ENCODE data around the gene SPTLC2. TPM values are rescaled to one million over a fixed set of nuclear protein-coding genes. Genes with fewer than 3 reads are reported as not detected.

The SPTLC2 gene
- total and polyA plus RNA-seq, 2 of the 13 experiments (the other 11 are each of a cell fraction or from before 2014, with no cell fraction given): 17.4 to 17.5 TPM

DNA sequence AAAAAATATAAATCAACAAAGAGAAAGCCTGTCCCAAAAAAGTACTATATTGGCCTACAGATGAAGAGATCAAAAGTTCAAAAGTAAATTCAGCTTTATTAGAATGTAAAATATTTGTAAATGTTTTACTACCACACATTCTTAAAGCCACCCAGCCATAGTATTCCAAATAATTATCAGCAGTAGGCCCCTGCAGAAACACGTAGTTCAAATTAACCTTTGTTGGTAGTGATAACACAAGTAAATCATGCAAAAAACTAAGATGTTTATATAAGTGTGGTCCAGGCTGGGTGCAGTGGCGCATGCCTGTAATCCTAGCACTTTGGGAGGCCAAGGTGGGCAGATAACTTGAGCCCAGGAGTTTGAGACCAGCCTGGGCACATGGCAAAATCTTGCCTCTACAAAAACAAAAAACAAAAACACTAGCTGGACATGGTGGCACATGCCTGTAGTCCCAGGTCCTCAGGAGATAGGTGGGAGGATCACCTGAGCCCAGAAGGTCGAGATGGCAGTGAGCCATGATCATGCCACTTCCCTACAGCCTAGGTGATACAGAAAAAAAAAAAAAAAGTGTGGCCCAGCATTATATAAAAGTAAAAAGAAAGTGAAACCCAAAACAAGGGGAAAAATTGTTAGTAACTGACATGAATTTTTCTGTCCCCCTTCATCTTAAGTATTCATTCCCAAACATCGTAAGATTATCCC lies 17.9 kb downstream of the SPTLC2 start:
- H2AFZ ChIP-seq (ENCODE audit: low read length): no peak overlapping the region
- BruUV-seq (replicated peaks): no TSS peak
- peak; percentile 87 for TF ChIP-seq ZNF317 (CRISPR knock-in tag; IDR thresholded peaks at IDR 0.05)
- TF ChIP-seq, protein P1, sequence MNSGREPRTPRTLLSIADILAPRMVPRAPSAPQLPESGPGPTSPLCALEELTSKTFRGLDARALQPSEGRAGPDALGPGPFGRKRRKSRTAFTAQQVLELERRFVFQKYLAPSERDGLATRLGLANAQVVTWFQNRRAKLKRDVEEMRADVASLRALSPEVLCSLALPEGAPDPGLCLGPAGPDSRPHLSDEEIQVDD (CRISPR knock-in tag; IDR thresholded peaks at IDR 0.05; ENCODE audit: borderline replicate concordance): no peak
- peaks cover 4% of the 10 kb centered on the region; the same call in 1 of the 2 replicates for H4K20me1 ChIP-seq (ENCODE audit: insufficient read depth, low read length)
- H3K27me3 ChIP-seq (ENCODE audit: control insufficient read depth in 1 of 2, insufficient read depth in 2 of 2, low read length in 2 of 2): no peaks in the 10 kb centered on the region
- CTCF ChIA-PET (ENCODE audit: low intra/inter-chr PET ratio, low total read pairs): no interaction called here
- H3K9ac ChIP-seq (ENCODE audit: insufficient read depth, low read depth, low read length): no peak overlapping the region
- POLR2A ChIA-PET: no interaction called here
- peaks cover 8% of the 10 kb centered on the region for H3K4me1 ChIP-seq (ENCODE audit: insufficient read depth, low read length)
- no peak overlapping the region for H3K27ac ChIP-seq (ENCODE audit: extremely low read length, insufficient read depth, low read length)
- 95% methylated on average over 4 of the region's 4 CpGs for WGBS (ENCODE audit: low lambda C conversion rate)
- FAIRE-seq (no peak), DNase-seq (ENCODE audit: low spot score) (no peak), ATAC-seq (no peak)
- peaks cover 12% of the 10 kb centered on the region for H3K79me2 ChIP-seq (ENCODE audit: insufficient read depth, low read length)
- H3K36me3 ChIP-seq (replicated peaks in 1 of 2; ENCODE audit: control insufficient read depth in 1 of 2, insufficient read depth in 2 of 2, low read length in 2 of 2): peaks cover 5 to 16% of the 10 kb centered on the region in 2 experiments
- no peak overlapping the region for H3K4me3 ChIP-seq (replicated peaks in 1 of 3; ENCODE audit: insufficient read depth in 1 of 3, low read depth in 2 of 3, low read length in 3 of 3)
- in situ Hi-C loops (cut with HindIII; ENCODE audit: extremely low pct_ligation_motif_present, low pct_unique_long_range_greater_than_20kb): no loop called here
- intact Hi-C loops (cut with micrococcal nuclease; ENCODE audit: unreplicated experiment): no loop called here
- H3K4me2 ChIP-seq (ENCODE audit: low read depth, low read length): no peak overlapping the region
- H3K9me3 ChIP-seq (ENCODE audit: low read length): no peaks in the 10 kb centered on the region

DNA sequence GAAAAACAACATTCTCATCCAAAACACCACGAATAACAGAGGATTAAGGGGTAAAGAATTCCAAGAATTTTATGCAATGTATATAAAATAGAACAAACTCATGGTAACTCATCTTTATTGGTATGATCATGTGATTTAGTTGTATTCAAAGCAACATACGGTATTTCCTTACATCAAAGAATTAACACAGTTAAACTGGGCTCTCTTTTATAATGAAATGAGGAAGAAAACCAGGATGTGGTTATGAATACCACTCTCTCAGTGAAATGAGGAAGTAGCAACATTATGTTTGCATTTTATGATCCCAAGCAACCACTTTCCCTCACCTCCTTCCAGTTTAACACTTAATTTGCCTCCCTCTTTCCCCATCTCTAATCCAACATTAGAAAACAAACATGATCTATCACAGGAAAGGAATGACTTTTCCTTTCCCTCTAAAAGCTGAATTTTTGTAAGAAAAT lies 22.9 kb downstream of the SPTLC2 start:
- Histone ChIP-seq H2AFZ (ENCODE audit: low read length) (no peak overlapping the region), H3K27ac (ENCODE audit: extremely low read length, insufficient read depth, low read length) (no peak overlapping the region), H3K27me3 (ENCODE audit: control insufficient read depth in 1 of 2, insufficient read depth in 2 of 2, low read length in 2 of 2) (no peaks in the 10 kb centered on the region)

More for the DNA sequence above, 22.9 kb downstream of the SPTLC2 start:
- TF ChIP-seq, protein P2, sequence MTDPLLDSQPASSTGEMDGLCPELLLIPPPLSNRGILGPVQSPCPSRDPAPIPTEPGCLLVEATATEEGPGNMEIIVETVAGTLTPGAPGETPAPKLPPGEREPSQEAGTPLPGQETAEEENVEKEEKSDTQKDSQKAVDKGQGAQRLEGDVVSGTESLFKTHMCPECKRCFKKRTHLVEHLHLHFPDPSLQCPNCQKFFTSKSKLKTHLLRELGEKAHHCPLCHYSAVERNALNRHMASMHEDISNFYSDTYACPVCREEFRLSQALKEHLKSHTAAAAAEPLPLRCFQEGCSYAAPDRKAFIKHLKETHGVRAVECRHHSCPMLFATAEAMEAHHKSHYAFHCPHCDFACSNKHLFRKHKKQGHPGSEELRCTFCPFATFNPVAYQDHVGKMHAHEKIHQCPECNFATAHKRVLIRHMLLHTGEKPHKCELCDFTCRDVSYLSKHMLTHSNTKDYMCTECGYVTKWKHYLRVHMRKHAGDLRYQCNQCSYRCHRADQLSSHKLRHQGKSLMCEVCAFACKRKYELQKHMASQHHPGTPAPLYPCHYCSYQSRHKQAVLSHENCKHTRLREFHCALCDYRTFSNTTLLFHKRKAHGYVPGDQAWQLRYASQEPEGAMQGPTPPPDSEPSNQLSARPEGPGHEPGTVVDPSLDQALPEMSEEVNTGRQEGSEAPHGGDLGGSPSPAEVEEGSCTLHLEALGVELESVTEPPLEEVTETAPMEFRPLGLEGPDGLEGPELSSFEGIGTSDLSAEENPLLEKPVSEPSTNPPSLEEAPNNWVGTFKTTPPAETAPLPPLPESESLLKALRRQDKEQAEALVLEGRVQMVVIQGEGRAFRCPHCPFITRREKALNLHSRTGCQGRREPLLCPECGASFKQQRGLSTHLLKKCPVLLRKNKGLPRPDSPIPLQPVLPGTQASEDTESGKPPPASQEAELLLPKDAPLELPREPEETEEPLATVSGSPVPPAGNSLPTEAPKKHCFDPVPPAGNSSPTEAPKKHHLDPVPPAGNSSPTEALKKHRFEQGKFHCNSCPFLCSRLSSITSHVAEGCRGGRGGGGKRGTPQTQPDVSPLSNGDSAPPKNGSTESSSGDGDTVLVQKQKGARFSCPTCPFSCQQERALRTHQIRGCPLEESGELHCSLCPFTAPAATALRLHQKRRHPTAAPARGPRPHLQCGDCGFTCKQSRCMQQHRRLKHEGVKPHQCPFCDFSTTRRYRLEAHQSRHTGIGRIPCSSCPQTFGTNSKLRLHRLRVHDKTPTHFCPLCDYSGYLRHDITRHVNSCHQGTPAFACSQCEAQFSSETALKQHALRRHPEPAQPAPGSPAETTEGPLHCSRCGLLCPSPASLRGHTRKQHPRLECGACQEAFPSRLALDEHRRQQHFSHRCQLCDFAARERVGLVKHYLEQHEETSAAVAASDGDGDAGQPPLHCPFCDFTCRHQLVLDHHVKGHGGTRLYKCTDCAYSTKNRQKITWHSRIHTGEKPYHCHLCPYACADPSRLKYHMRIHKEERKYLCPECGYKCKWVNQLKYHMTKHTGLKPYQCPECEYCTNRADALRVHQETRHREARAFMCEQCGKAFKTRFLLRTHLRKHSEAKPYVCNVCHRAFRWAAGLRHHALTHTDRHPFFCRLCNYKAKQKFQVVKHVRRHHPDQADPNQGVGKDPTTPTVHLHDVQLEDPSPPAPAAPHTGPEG (CRISPR knock-in tag; IDR thresholded peaks at IDR 0.05): no peak
- TF ChIP-seq TCF7L2 (IDR thresholded peaks at IDR 0.05; ENCODE audit: low read depth, low read length): no peak
- TF ChIP-seq ZNF225 (CRISPR knock-in tag; IDR thresholded peaks at IDR 0.05): no peak
- DNase-seq (ENCODE audit: low spot score) (no peak), ATAC-seq (no peak), FAIRE-seq (no peak)
- 97% methylated on average over 2 of the region's 2 CpGs for WGBS (ENCODE audit: low lambda C conversion rate)
- Histone ChIP-seq H3K4me3 (replicated peaks in 1 of 3; ENCODE audit: insufficient read depth in 1 of 3, low read depth in 2 of 3, low read length in 3 of 3) (no peak overlapping the region), H3K9ac (ENCODE audit: insufficient read depth, low read depth, low read length) (no peak overlapping the region), H3K9me3 (ENCODE audit: low read length) (no peaks in the 10 kb centered on the region), H3K4me1 (ENCODE audit: insufficient read depth, low read length) (peaks cover 19% of the 10 kb centered on the region), H3K4me2 (ENCODE audit: low read depth, low read length) (no peak overlapping the region), H3K79me2 (ENCODE audit: insufficient read depth, low read length) (no peaks in the 10 kb centered on the region), H3K36me3 (replicated peaks in 1 of 2; ENCODE audit: control insufficient read depth in 1 of 2, insufficient read depth in 2 of 2, low read length in 2 of 2) (peaks cover 5 to 18% of the 10 kb centered on the region in 2 experiments), H4K20me1 (ENCODE audit: insufficient read depth, low read length) (no peaks in the 10 kb centered on the region)
- intact Hi-C loops (cut with micrococcal nuclease; ENCODE audit: unreplicated experiment) (no loop called here), in situ Hi-C loops (cut with HindIII; ENCODE audit: extremely low pct_ligation_motif_present, low pct_unique_long_range_greater_than_20kb) (no loop called here)
- BruUV-seq (replicated peaks): no TSS peak
- CTCF ChIA-PET (ENCODE audit: low intra/inter-chr PET ratio, low total read pairs): no interaction called here
- POLR2A ChIA-PET: no interaction called here
